Immature natural killer cell (primary cell): Measurements from ENCODE around the gene BCOR. TPM values are rescaled to one million over a fixed set of nuclear protein-coding genes. Genes with fewer than 3 reads are reported as not detected.

Experiments
- DNase-seq, 3 donors: peaks; one replicate each; pipeline ENCODE4 v3.0.0; 2022; ENCODE audit warnings: mixed read lengths in 1 of 3
- H3K27ac Mint-ChIP-seq, 6 donors: one replicate each; pipeline ENCODE4 v1.8.0; 2020; ENCODE audit warnings: mixed read lengths in 6 of 6, mild to moderate bottlenecking in 5 of 6, inconsistent platforms in 4 of 6, moderate library complexity in 3 of 6
- H3K27me3 Mint-ChIP-seq, 3 donors: one replicate each; pipeline ENCODE4 v1.8.0; 2020 to 2021; ENCODE audit warnings: low read depth in 3 of 3, mild to moderate bottlenecking in 3 of 3, mixed read lengths in 3 of 3, moderate library complexity in 3 of 3, inconsistent platforms in 1 of 3
- H3K36me3 Mint-ChIP-seq, 3 donors: one replicate each; pipeline ENCODE4 v1.8.0; 2020; ENCODE audit warnings: mixed read lengths in 3 of 3, inconsistent platforms in 2 of 3, mild to moderate bottlenecking in 2 of 3
- H3K4me1 Mint-ChIP-seq, 2 donors: one replicate each; pipeline ENCODE4 v1.8.0; 2020; ENCODE audit warnings: inconsistent platforms in 2 of 2, mild to moderate bottlenecking in 2 of 2, mixed read lengths in 2 of 2, moderate library complexity in 1 of 2
- H3K4me3 Mint-ChIP-seq, 5 donors: one replicate each; pipeline ENCODE4 v1.8.0; 2020; ENCODE audit warnings: mild to moderate bottlenecking in 5 of 5, mixed read lengths in 5 of 5, inconsistent platforms in 3 of 5, moderate library complexity in 3 of 5
- H3K9me3 Mint-ChIP-seq, 6 donors: one replicate each; pipeline ENCODE4 v1.8.0; 2020; ENCODE audit warnings: mild to moderate bottlenecking in 6 of 6, mixed read lengths in 6 of 6, inconsistent platforms in 4 of 6, moderate library complexity in 3 of 6
- polyA plus RNA-seq, 3 donors: library from polyadenylated mRNA; unstranded; fragments of 300-500 nt; fragmentation: Illumina TruSeq; gene quantifications; one replicate each; pipeline ENCODE4 v1.2.3, GENCODE V29; 2021

BCOR gene
- polyA plus RNA-seq, 3 donors from 2014 or later = 3.4 to 7.2 TPM; not detected in 1

DNA sequence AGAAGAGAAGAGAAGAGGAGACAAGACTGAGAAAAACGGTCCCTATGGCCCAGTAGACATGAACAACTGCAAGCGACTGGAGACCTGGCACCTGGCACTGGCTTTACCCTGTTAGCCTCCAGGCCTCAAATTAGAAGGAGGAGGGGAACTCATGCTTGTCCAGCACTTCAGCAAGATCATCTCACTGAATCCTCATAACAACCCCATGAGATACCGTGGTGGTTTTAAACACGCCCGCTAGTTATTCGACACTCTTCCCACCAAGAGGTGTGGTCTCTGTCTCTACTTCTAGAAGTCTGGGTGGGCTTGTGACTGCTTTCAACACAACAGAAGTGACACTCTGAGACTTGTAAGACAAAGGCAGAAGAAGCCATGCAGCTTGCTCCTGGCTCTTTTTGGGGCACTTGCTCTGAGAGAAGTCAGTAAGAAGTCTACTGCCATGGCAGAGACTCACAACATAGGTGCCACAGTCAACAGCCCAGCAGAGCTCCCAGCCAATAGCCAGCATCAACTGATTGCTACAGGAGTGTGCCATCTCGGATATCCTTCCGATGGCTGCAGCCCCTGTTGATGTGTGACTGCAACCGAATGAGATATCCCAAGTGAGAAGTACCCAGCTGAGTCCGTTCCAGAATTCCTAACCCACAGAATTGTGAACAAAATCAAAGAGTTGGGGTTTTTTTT is 34.0 kb upstream of the BCOR start:
- DNase-seq = no peak
- no peaks in the 10 kb centered on the region for H3K9me3 Mint-ChIP-seq
- peaks cover 5 to 11% of the 10 kb centered on the region in 2 donors for H3K4me1 Mint-ChIP-seq
- H3K4me3 Mint-ChIP-seq = no peak overlapping the region
- H3K27ac Mint-ChIP-seq = no peak overlapping the region
- no peaks in the 10 kb centered on the region for H3K36me3 Mint-ChIP-seq
- peaks cover 1 to 3% (median 3%) of the 10 kb centered on the region in 3 donors for H3K27me3 Mint-ChIP-seq

GRCh38 chrX:40130207-40130606 is 32.4 kb upstream of the BCOR start:
- H3K4me1 Mint-ChIP-seq = peaks cover 5 to 11% of the 10 kb centered on the region in 2 donors
- no peak overlapping the region for H3K27ac Mint-ChIP-seq
- DNase-seq = no peak
- H3K4me3 Mint-ChIP-seq = no peak overlapping the region
- H3K36me3 Mint-ChIP-seq = peaks cover 0 to 3% (median 0%) of the 10 kb centered on the region in 3 donors
- H3K27me3 Mint-ChIP-seq = peaks cover 1 to 3% (median 3%) of the 10 kb centered on the region in 3 donors
- no peaks in the 10 kb centered on the region for H3K9me3 Mint-ChIP-seq

- DNase-seq = no peak
- Mint-ChIP-seq H3K27me3 (peaks cover 3 to 7% (median 3%) of the 10 kb centered on the region in 3 donors), H3K4me1 (peaks cover 5 to 11% of the 10 kb centered on the region in 2 donors), H3K36me3 (peaks cover 0 to 3% (median 0%) of the 10 kb centered on the region in 3 donors), H3K9me3 (no peaks in the 10 kb centered on the region), H3K4me3 (peak overlapping the region in 1 of 5 donors; percentile 15), H3K27ac (peak overlapping the region in 1 of 6 donors; percentile 38)
Observed at GRCh38 chrX:40127052-40127451, 29.3 kb upstream of the BCOR start.

- Mint-ChIP-seq H3K4me3 (no peak overlapping the region), H3K36me3 (peaks cover 0 to 3% (median 0%) of the 10 kb centered on the region in 3 donors), H3K4me1 (peaks cover 3 to 6% of the 10 kb centered on the region in 2 donors), H3K27me3 (peaks cover 5 to 13% (median 7%) of the 10 kb centered on the region in 3 donors), H3K9me3 (peaks cover 0 to 4% (median 0%) of the 10 kb centered on the region in 6 donors), H3K27ac (no peak overlapping the region)
- no peak for DNase-seq
Observed at GRCh38 chrX:40122487-40122886, 24.7 kb upstream of the BCOR start.

DNA sequence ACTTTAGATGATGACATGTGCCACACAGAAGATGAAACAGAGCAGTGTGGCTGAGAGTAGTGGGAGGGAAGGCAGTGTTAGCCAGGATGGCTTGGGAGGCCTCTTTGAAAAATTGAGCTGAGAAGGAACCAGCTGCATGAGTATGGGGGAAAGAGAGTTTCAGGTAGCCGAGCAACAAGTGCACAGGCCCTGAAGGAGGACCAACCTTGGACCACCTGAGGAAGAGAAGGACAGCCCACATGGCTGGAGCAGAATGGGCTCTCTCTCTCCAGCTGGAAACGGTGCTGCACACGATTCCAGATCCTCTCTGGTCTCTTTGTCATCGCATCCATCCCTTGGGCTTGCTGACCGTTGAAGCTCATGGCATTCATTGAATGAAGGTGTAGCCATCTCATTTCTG is 23.9 kb upstream of the BCOR start:
- no peaks in the 10 kb centered on the region for H3K4me1 Mint-ChIP-seq
- no peak for DNase-seq
- H3K4me3 Mint-ChIP-seq = peak overlapping the region in 1 of 5 donors; percentile 49
- H3K27me3 Mint-ChIP-seq = peaks cover 5 to 13% (median 7%) of the 10 kb centered on the region in 3 donors
- no peak overlapping the region for H3K27ac Mint-ChIP-seq
- H3K36me3 Mint-ChIP-seq = peaks cover 0 to 3% (median 0%) of the 10 kb centered on the region in 3 donors
- peaks cover 0 to 4% (median 0%) of the 10 kb centered on the region in 6 donors for H3K9me3 Mint-ChIP-seq

DNA sequence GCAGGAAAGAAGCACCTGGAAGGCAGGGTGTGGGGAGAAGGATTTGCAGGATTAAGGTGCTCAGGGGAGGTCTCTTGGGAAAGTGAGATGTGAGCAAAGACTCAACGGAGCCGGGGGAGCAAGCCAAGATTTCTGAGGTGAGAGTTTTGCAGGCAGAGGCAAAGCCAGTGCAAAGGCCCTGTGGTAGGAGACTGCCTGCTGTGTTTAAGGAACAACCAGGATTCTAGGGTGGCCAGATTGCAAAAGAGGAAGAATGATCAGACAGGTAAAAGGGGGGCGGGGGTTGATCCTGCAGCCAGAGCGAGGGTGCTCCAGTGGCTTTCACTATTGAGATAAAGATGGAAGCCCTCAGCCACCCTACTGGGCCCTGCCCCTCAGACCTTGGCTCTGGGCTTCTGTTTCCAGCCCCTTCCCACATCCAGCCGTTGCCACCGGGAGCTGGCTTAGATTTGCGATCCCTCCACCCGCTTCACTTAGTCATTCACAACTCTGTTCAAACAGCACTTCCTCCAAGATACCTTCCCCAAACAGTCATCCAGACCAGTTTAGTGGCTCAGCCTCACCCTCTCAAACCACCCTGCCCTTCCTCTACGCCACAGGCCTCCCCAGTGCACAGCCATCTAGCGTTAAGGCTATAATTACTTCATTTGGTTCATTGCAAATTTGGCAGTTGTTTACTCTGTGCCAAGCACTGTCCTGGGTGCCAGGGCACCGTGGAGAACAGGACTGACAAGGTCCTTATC is 23.3 kb upstream of the BCOR start:
- peak overlapping the region in 1 of 5 donors; percentile 49 for H3K4me3 Mint-ChIP-seq
- DNase-seq = no peak
- H3K27ac Mint-ChIP-seq = no peak overlapping the region
- peaks cover 0 to 3% (median 0%) of the 10 kb centered on the region in 3 donors for H3K36me3 Mint-ChIP-seq
- peaks cover 5 to 13% (median 7%) of the 10 kb centered on the region in 3 donors for H3K27me3 Mint-ChIP-seq
- peaks cover 0 to 4% (median 0%) of the 10 kb centered on the region in 6 donors for H3K9me3 Mint-ChIP-seq
- no peaks in the 10 kb centered on the region for H3K4me1 Mint-ChIP-seq

DNA sequence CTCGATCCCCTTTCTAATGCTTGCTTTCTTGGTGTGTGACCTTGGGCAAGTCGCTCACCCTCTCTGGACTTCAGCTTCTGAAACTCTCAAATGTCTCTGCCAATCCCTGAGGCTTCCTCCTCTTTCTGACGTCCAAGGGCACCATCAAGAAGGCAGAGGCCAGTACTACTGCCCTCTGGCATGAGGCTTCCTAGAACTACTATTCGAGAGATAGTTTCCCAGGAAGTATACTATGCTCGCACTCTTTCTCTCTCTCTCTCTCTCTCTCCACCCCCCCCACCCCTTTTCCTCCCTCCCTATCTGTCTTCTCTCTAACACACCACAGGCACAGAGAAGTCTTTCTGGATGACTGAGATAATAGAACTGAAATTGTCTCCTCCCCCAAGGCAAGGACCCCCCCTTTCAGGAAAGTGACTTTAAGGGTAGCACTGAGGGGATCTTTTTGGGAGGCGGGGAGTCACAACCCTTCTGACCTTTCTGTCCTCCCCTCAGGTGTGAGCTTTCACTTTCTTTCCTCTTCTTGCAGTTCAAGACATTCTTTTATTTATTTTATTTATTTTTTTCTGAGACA is 20.0 kb upstream of the BCOR start:
- H3K36me3 Mint-ChIP-seq = no peaks in the 10 kb centered on the region
- DNase-seq = no peak
- H3K4me3 Mint-ChIP-seq = no peak overlapping the region
- no peak overlapping the region for H3K27ac Mint-ChIP-seq
- no peaks in the 10 kb centered on the region for H3K4me1 Mint-ChIP-seq
- H3K9me3 Mint-ChIP-seq = peaks cover 0 to 4% (median 0%) of the 10 kb centered on the region in 6 donors
- peaks cover 1 to 13% (median 4%) of the 10 kb centered on the region in 3 donors for H3K27me3 Mint-ChIP-seq

- no peaks in the 10 kb centered on the region for H3K36me3 Mint-ChIP-seq
- no peak for DNase-seq
- H3K27me3 Mint-ChIP-seq = peaks cover 3 to 13% (median 4%) of the 10 kb centered on the region in 3 donors
- no peaks in the 10 kb centered on the region for H3K4me1 Mint-ChIP-seq
- H3K27ac Mint-ChIP-seq = no peak overlapping the region
- peaks cover 0 to 3% (median 0%) of the 10 kb centered on the region in 6 donors for H3K9me3 Mint-ChIP-seq
- no peak overlapping the region for H3K4me3 Mint-ChIP-seq
Observed at GRCh38 chrX:40116925-40117324, 19.2 kb upstream of the BCOR start.

DNA sequence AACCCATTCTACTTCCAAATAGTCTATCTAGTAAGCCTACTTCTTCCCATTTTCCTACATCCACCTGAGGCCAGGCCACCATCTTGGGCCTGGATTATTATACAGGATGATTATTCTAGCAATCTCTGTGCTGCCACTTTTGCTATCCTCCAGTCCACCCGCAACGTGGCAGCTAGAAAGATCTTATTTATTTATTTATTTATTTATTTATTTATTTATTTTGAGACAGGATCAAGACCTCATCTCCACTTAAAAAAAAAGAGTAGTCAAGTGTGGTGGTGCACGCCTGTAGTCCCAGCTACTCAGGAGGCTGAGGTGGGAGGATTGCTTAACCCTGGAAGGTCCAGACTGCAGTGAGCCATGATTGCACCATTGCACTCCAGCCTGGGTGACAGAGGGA is 15.2 kb upstream of the BCOR start:
- H3K27ac Mint-ChIP-seq = no peak overlapping the region
- no peaks in the 10 kb centered on the region for H3K9me3 Mint-ChIP-seq
- no peaks in the 10 kb centered on the region for H3K36me3 Mint-ChIP-seq
- peaks cover 0 to 1% of the 10 kb centered on the region in 2 donors for H3K4me1 Mint-ChIP-seq
- DNase-seq = no peak
- peaks cover 3 to 12% (median 4%) of the 10 kb centered on the region in 3 donors for H3K27me3 Mint-ChIP-seq
- H3K4me3 Mint-ChIP-seq = no peak overlapping the region

DNA sequence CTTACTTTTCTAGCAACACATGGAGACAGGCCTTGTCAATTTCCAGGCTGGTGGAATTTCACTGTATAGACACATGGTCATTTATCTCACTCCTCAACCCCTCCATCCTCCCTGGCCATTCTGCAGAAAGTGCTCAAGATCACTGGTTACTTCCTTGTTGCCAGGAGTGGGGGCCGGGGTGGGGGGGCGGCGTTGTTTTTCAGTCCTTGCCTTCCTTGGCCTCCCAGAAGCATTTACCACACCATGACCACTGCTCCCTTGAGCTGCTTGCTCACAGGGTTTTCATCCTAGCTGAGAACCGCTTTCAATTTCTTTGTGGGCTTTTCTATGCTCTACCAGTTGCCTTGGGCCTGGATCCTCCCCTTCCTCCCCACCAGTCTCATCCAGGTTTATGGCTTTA is 14.1 kb upstream of the BCOR start:
- H3K27me3 Mint-ChIP-seq = peaks cover 7 to 15% (median 11%) of the 10 kb centered on the region in 3 donors
- H3K27ac Mint-ChIP-seq = no peak overlapping the region
- H3K4me3 Mint-ChIP-seq = no peak overlapping the region
- H3K36me3 Mint-ChIP-seq = no peaks in the 10 kb centered on the region
- H3K4me1 Mint-ChIP-seq = peaks cover 4 to 6% of the 10 kb centered on the region in 2 donors
- H3K9me3 Mint-ChIP-seq = peaks cover 0 to under 1% (median 0%) of the 10 kb centered on the region in 6 donors
- no peak for DNase-seq

DNA sequence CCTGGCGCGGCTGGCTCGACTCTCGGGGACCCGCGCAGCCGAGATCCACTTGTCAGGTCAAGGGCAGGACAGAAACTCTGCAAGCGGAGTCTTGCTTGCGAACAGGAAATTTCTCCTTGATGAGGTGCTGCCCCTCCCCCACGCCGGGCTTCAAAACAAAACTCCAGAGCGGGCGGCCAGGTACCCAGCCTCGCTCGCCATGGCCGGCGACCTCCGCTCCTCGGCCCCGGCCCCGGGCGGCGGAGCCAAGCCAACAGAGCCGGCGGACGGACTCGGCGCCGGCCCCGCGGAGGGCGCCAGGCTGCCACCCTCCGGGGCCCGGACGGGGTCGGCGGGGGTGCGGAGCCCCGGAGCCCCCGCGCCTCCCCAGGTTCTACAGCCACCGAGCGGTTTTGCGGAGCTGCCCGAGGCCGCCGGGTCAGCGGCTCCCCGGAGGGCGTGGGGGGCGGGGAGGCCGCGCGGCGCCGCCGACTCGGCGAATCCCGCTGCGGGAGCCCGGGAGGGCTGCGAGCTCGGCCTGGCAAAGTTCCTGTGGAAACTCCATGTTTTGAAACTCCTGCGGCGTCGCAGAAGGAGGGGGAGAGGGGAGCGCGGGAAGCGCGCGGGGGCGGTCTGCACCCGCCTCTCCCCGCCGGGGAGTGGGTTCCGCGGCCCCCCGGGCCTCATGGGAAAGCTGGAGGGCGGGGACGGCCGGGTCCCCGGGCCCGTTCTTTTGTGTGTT is 11.7 kb upstream of the BCOR start:
- Mint-ChIP-seq H3K36me3 (no peaks in the 10 kb centered on the region), H3K9me3 (peaks cover 0 to 2% (median 0%) of the 10 kb centered on the region in 6 donors), H3K27ac (no peak overlapping the region), H3K4me3 (peak overlapping the region in 1 of 5 donors; percentile 53), H3K4me1 (peaks cover 9 to 10% of the 10 kb centered on the region in 2 donors), H3K27me3 (peaks cover 11 to 17% (median 15%) of the 10 kb centered on the region in 3 donors)
- DNase-seq = no peak

DNA sequence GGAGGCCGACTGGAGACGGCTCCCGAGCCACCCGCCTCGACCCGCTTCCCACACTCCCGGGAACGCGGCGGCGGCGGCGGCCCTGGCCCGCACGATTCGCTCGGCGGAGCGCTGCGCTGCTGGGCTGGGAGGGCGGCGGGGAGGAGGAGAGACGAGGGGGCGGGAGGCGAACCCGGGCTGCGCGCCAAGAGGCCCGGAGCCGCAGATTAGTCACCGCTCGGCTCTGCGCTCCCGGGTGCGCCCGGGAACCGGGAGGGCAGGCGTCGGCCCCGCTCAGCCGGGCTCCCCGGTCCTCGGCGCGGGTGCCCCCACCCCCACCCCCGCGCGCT is 11.2 kb upstream of the BCOR start:
- H3K4me3 Mint-ChIP-seq = peak overlapping the region in 3 of 5 donors; percentile 51 to 71 (median 60)
- H3K36me3 Mint-ChIP-seq = no peaks in the 10 kb centered on the region
- peaks cover 10 to 11% of the 10 kb centered on the region in 2 donors for H3K4me1 Mint-ChIP-seq
- H3K27ac Mint-ChIP-seq = no peak overlapping the region
- peak in 2 of 3 donors; percentile 36 to 50 for DNase-seq
- H3K9me3 Mint-ChIP-seq = peaks cover 0 to 2% (median 0%) of the 10 kb centered on the region in 6 donors
- H3K27me3 Mint-ChIP-seq = peaks cover 11 to 18% (median 17%) of the 10 kb centered on the region in 3 donors

- Mint-ChIP-seq H3K4me1 (peaks cover 10 to 11% of the 10 kb centered on the region in 2 donors), H3K4me3 (peak overlapping the region; percentile 33 to 71 (median 60)), H3K27ac (no peak overlapping the region), H3K9me3 (peaks cover 0 to 2% (median 0%) of the 10 kb centered on the region in 6 donors), H3K27me3 (peaks cover 11 to 18% (median 17%) of the 10 kb centered on the region in 3 donors), H3K36me3 (no peaks in the 10 kb centered on the region)
- DNase-seq = no peak
Observed at GRCh38 chrX:40108162-40108958, 10.6 kb upstream of the BCOR start.
